Mesenchymal stem cell (in vitro differentiated cells and primary cell): Measurements from ENCODE around the gene SELENOW. TPM values are rescaled to one million over a fixed set of nuclear protein-coding genes. Genes with fewer than 3 reads are reported as not detected.

ENCODE experiments used
- DNase-seq: peaks from one replicate; pipeline ENCODE4 v3.0.0-alpha.2; 2013
- H2AFZ ChIP-seq: one replicate; pipeline ENCODE4 v1.6.1; 2013; ENCODE audit warnings: low read depth, mild to moderate bottlenecking, control low read depth, inconsistent platforms, low read length, moderate library complexity
- H2AK5ac ChIP-seq: 2 replicates; pipeline ENCODE4 v1.6.1; 2013; ENCODE audit warnings: low read length, moderate library complexity, mild to moderate bottlenecking, inconsistent platforms; ENCODE audit not compliant: severe bottlenecking
- H2BK120ac ChIP-seq: one replicate; pipeline ENCODE4 v1.6.1; 2013; ENCODE audit warnings: low read depth, mild to moderate bottlenecking, inconsistent platforms, low read length, moderate library complexity
- H2BK12ac ChIP-seq, 2 experiments: one replicate each; pipeline ENCODE4 v1.6.1; 2013; ENCODE audit warnings: inconsistent platforms in 2 of 2, low read length in 2 of 2, mild to moderate bottlenecking in 2 of 2, moderate library complexity in 2 of 2, control low read depth in 1 of 2
- H2BK15ac ChIP-seq: one replicate; pipeline ENCODE4 v1.6.1; 2013; ENCODE audit warnings: mild to moderate bottlenecking, low read depth, inconsistent platforms; ENCODE audit not compliant: poor library complexity, severe bottlenecking
- H2BK5ac ChIP-seq: 2 replicates; pipeline ENCODE4 v1.6.1; 2013; ENCODE audit warnings: low read depth, mild to moderate bottlenecking, low read length, control low read depth, inconsistent platforms; ENCODE audit not compliant: poor library complexity, severe bottlenecking
- H3K14ac ChIP-seq, 2 experiments: one replicate each; pipeline ENCODE4 v1.6.1; 2013; ENCODE audit warnings: inconsistent platforms in 2 of 2, low read length in 2 of 2, control low read depth in 1 of 2, mild to moderate bottlenecking in 1 of 2, moderate library complexity in 1 of 2
- H3K18ac ChIP-seq, 2 experiments: one replicate each; pipeline ENCODE4 v1.6.1; 2013; ENCODE audit warnings: inconsistent platforms in 2 of 2, low read length in 2 of 2, control low read depth in 1 of 2, low read depth in 1 of 2, mild to moderate bottlenecking in 1 of 2
- H3K23ac ChIP-seq, 2 experiments: one replicate each; pipeline ENCODE4 v1.6.1; 2013; ENCODE audit warnings: inconsistent platforms in 2 of 2, low read length in 2 of 2, mild to moderate bottlenecking in 2 of 2, moderate library complexity in 2 of 2, control low read depth in 1 of 2
- H3K27ac ChIP-seq: 2 replicates; pipeline ENCODE4 v1.5.1; 2013; ENCODE audit warnings: mild to moderate bottlenecking, moderate library complexity, low read length, control low read depth, inconsistent platforms; ENCODE audit not compliant: poor library complexity, severe bottlenecking
- H3K27me3 ChIP-seq, 2 experiments: 2 replicates each; pipeline versions ENCODE4 v1.6.1 to v1.7.0; 2013; ENCODE audit warnings: low read length in 2 of 2, mild to moderate bottlenecking in 2 of 2, moderate library complexity in 2 of 2, control low read depth in 1 of 2, inconsistent platforms in 1 of 2; ENCODE audit not compliant: control insufficient read depth in 1 of 2, insufficient read depth in 1 of 2
- H3K36me3 ChIP-seq, 2 experiments: 2 replicates each; pipeline versions ENCODE4 v1.6.1 to v1.7.0; 2013; ENCODE audit warnings: low read length in 2 of 2, control low read depth in 1 of 2, inconsistent platforms in 1 of 2, low read depth in 1 of 2, mild to moderate bottlenecking in 1 of 2; ENCODE audit not compliant: insufficient read depth in 2 of 2, control insufficient read depth in 1 of 2
- H3K4ac ChIP-seq, 2 experiments: one replicate each; pipeline ENCODE4 v1.6.1; 2013; ENCODE audit warnings: inconsistent platforms in 2 of 2, low read length in 2 of 2, mild to moderate bottlenecking in 2 of 2, moderate library complexity in 2 of 2, control low read depth in 1 of 2, low read depth in 1 of 2
- H3K4me1 ChIP-seq: 2 replicates; pipeline ENCODE4 v1.6.1; 2013; ENCODE audit warnings: low read depth, low read length, control low read depth; ENCODE audit not compliant: control insufficient read depth, insufficient read depth
- H3K4me2 ChIP-seq: 2 replicates; pipeline ENCODE4 v1.6.1; 2013; ENCODE audit warnings: low read length, mild to moderate bottlenecking, inconsistent platforms; ENCODE audit not compliant: poor library complexity, severe bottlenecking
- H3K4me3 ChIP-seq, 2 experiments: 2 replicates each; pipeline versions ENCODE4 v1.5.1 to v1.7.0; 2013; ENCODE audit warnings: low read length in 2 of 2, mild to moderate bottlenecking in 2 of 2, control low read depth in 1 of 2, low read depth in 1 of 2; ENCODE audit not compliant: insufficient read depth in 1 of 2
- H3K79me1 ChIP-seq: replicated peaks from 2 replicates; pipeline ENCODE4 v1.6.1; 2013; ENCODE audit warnings: mild to moderate bottlenecking, control low read depth, low read length, inconsistent platforms; ENCODE audit not compliant: poor library complexity, severe bottlenecking
- H3K9ac ChIP-seq: 2 replicates; pipeline ENCODE4 v1.7.0; 2013; ENCODE audit warnings: mild to moderate bottlenecking, low read length, moderate library complexity
- H3K9me3 ChIP-seq: 2 replicates; pipeline ENCODE4 v1.7.0; 2013; ENCODE audit warnings: mild to moderate bottlenecking, low read length; ENCODE audit not compliant: control insufficient read depth
- H4K8ac ChIP-seq: one replicate; pipeline ENCODE4 v1.6.1; 2013; ENCODE audit warnings: inconsistent platforms, mild to moderate bottlenecking, low read length, moderate library complexity
- H4K91ac ChIP-seq: one replicate; pipeline ENCODE4 v1.6.1; 2013; ENCODE audit warnings: mild to moderate bottlenecking, low read length, inconsistent platforms
- WGBS: methylation state at CpG from one replicate; pipeline ENCODE4 v1.1.7; 2013; ENCODE audit warnings: mixed read lengths; 5-methylcytosine and 5-hydroxymethylcytosine counted together
- polyA plus RNA-seq, 2 experiments: library from polyadenylated mRNA; stranded (reverse); fragments of 200-250 nt; gene quantifications; one replicate each; pipeline ENCODE4 v1.2.3, GENCODE V29; 2013

Gene SELENOW
- polyA plus RNA-seq (2013, experiment 1 of 2), result 370 TPM
- 374 TPM for polyA plus RNA-seq (2013, experiment 2 of 2)

DNA sequence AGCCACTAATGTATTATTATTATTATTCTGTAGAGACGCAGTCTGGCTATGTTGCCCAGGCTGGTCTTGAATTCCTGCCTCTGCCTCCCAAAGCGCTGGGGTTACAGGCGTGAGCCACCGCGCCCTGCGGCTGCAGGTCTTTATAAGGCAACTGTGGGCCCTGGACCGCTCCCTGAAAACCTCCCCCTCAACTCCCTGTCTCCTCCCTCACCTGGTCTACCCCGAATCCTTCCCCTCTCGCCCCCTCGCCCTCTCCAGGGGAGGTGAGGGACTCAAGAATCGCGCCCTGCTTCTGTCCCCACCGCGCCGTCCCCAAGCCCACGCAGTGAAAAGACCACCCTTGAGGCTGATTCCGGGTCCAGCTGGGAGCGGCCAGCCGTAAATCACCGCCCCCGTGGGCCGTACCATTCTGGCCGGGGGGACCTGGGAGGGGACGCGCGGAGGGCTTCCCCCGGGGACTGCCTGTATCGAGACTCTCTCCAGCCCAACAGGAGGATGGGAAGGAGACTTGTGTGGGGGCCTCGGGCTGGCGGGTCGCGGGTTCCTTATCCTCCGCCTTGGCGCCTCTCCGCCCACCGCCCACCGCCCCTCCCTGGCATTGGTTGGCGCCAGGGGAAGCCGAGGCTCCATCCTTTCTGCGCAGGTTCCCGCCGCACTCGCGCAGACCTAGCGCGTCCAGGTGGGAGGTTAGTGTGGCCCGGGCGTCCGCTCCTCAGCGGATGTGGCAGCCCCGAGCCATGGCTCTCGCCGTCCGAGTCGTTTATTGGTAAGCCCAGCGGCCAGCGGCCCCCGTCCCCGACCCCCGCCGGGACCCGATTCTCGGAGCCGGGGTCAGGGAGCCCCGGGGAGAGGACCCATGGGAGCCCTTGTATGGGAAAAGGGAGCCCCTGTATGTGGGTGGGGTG is at the start of gene SELENOW:
TSS of gene SELENOW (plus strand) at position 655 of the 905 bp plus-strand sequence. CDS start at position 738, 83 bp downstream.
- peak within 1 kb of the TSS; percentile 75 to 96 for H2BK12ac ChIP-seq
- peak within 1 kb of the TSS; percentile 96 for H2BK15ac ChIP-seq
- no peaks in the 10 kb centered on the region for H3K9me3 ChIP-seq
- H3K36me3 ChIP-seq, result peaks cover 20 to 23% of the 10 kb centered on the region in 2 experiments
- H2BK120ac ChIP-seq, result peak within 1 kb of the TSS; percentile 100
- H3K18ac ChIP-seq, result peak within 1 kb of the TSS; percentile 87 to 94
- H4K91ac ChIP-seq, result peak within 1 kb of the TSS; percentile 100
- peaks cover 21% of the 10 kb centered on the region for H3K79me1 ChIP-seq
- H2BK5ac ChIP-seq, result peak within 1 kb of the TSS; percentile 97
- peak within 1 kb of the TSS; percentile 32 for H3K27ac ChIP-seq
- H3K4me3 ChIP-seq, result peak within 1 kb of the TSS; percentile 85 to 96
- peak within 1 kb of the TSS; percentile 81 for H3K4me2 ChIP-seq
- peak within 1 kb of the TSS; percentile 97 for H3K9ac ChIP-seq
- DNase-seq, result peak; percentile 79
- H3K4me1 ChIP-seq, result peaks cover 24% of the 10 kb centered on the region
- peak within 1 kb of the TSS; percentile 55 for H2AFZ ChIP-seq
- peak within 1 kb of the TSS in 1 of 2 experiments; percentile 10 for H3K23ac ChIP-seq
- peak within 1 kb of the TSS in 1 of 2 experiments; percentile 53 for H3K14ac ChIP-seq
- H2AK5ac ChIP-seq, result no peak within 1 kb of the TSS
- H4K8ac ChIP-seq, result peak within 1 kb of the TSS; percentile 99
- under 1% methylated on average over 49 of the region's 65 CpGs for WGBS
- peak within 1 kb of the TSS; percentile 57 to 90 for H3K4ac ChIP-seq
- H3K27me3 ChIP-seq, result no peaks in the 10 kb centered on the region

DNA sequence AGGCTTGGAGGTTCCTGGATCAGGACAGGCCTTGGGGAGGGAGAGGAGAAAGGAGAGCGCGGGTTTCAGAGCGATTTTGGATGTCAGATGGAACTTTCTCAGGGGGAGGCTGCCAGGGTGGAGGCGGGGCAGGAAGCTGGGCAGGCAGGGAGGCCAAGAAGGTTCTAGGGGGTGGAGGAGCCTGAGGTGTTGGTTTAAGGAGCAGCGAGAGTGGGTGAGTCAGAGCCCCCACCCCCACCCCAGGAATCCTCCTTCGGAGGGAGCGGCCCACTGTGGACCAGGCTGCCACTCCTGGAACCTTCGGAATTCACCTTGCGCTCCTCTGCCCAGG is 49.1 kb upstream of the SELENOW start:
- H3K18ac ChIP-seq, result peak overlapping the region; percentile 7 to 75
- no peak overlapping the region for H2BK15ac ChIP-seq
- H3K79me1 ChIP-seq, result peaks cover 25% of the 10 kb centered on the region
- peaks cover 54 to 77% of the 10 kb centered on the region in 2 experiments for H3K36me3 ChIP-seq
- H3K4me2 ChIP-seq, result peak overlapping the region; percentile 51
- peak overlapping the region in 1 of 2 experiments; percentile 65 for H3K4ac ChIP-seq
- H3K14ac ChIP-seq, result peak overlapping the region in 1 of 2 experiments; percentile 26
- WGBS, result 13% methylated on average over 8 of the region's 9 CpGs
- peak overlapping the region; percentile 81 for H2AK5ac ChIP-seq
- peak; percentile 76 for DNase-seq
- peak overlapping the region in 1 of 2 experiments; percentile 61 for H3K4me3 ChIP-seq
- peak overlapping the region; percentile 62 for H3K9ac ChIP-seq
- no peak overlapping the region for H2BK120ac ChIP-seq
- H4K8ac ChIP-seq, result peak overlapping the region; percentile 71
- H3K23ac ChIP-seq, result peak overlapping the region in 1 of 2 experiments; percentile 23
- peak overlapping the region; percentile 91 for H3K27ac ChIP-seq
- no peak overlapping the region for H2AFZ ChIP-seq
- H2BK5ac ChIP-seq, result peak overlapping the region; percentile 92
- H3K9me3 ChIP-seq, result no peaks in the 10 kb centered on the region
- no peaks in the 10 kb centered on the region for H3K27me3 ChIP-seq
- no peak overlapping the region for H4K91ac ChIP-seq
- H2BK12ac ChIP-seq, result peak overlapping the region in 1 of 2 experiments; percentile 72
- H3K4me1 ChIP-seq, result peaks cover 21% of the 10 kb centered on the region

DNA sequence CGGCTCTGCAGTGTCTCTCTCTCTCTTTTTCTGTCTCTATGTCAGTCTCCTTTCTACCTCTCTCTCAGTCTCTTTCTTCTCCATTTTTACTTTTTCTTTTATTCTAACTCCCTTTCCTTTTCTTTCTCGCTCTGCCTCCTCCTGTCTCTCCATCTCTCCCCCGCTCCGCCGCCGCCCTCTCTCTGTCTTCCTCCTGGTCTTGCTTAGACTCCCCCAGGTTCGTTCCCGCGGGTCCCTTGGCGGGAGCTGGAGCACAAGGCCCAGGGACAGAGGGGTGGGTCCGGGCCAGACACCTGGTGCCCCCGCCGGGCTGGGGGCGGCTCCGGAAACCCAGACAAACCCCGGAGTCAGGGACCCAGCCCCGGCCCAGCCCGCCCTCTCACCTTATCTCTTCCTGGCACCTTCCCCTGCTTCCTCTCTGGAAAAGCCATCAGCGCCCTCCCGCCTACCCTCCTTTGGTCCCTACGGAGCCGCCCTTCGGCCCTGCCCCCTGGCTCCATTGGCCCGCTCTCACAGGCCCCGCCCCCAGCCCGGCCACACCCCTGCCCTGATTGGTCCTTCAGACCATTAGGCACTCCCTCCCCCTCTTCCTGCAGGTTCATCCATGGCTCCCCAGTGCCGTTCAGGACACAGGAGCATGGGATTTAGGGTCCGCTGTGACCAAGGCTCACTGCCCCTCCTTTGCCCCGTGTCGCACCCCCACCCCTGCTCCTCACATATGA is 48.5 kb upstream of the SELENOW start:
- H2AK5ac ChIP-seq, result peak overlapping the region; percentile 71
- peak overlapping the region in 1 of 2 experiments; percentile 34 for H2BK12ac ChIP-seq
- peak overlapping the region; percentile 76 for H4K8ac ChIP-seq
- peaks cover 21% of the 10 kb centered on the region for H3K4me1 ChIP-seq
- peak overlapping the region in 1 of 2 experiments; percentile 90 for H3K23ac ChIP-seq
- H3K79me1 ChIP-seq, result peaks cover 26% of the 10 kb centered on the region
- peak overlapping the region; percentile 25 to 78 for H3K18ac ChIP-seq
- peak overlapping the region; percentile 8 to 61 for H3K4me3 ChIP-seq
- H2AFZ ChIP-seq, result no peak overlapping the region
- H2BK120ac ChIP-seq, result no peak overlapping the region
- H3K36me3 ChIP-seq, result peaks cover 58 to 77% of the 10 kb centered on the region in 2 experiments
- H3K4me2 ChIP-seq, result peak overlapping the region; percentile 51
- H2BK15ac ChIP-seq, result peak overlapping the region; percentile 0
- peak overlapping the region in 1 of 2 experiments; percentile 17 for H3K4ac ChIP-seq
- WGBS, result 38% methylated on average over 30 of the region's 30 CpGs
- no peaks in the 10 kb centered on the region for H3K9me3 ChIP-seq
- no peaks in the 10 kb centered on the region for H3K27me3 ChIP-seq
- no peak overlapping the region for H3K14ac ChIP-seq
- peak overlapping the region; percentile 62 for H3K9ac ChIP-seq
- peak overlapping the region; percentile 91 for H3K27ac ChIP-seq
- no peak for DNase-seq
- peak overlapping the region; percentile 34 for H4K91ac ChIP-seq
- peak overlapping the region; percentile 9 for H2BK5ac ChIP-seq
